PFSK-1 (cell line): ENCODE measurements around the gene OMA1.

Experiments used
- FOXP2 ChIP-seq: optimal IDR thresholded peaks from 2 replicates; pipeline ENCODE3; 2011; ENCODE audit warnings: borderline replicate concordance, control low read depth, inconsistent platforms; ENCODE audit not compliant: insufficient read depth; ENCODE audit errors: extremely low read length, extremely low read depth
- POLR2AphosphoS5 ChIP-seq: IDR thresholded peaks from 2 replicates; pipeline ENCODE4 v1.6.1; 2012; ENCODE audit warnings: low read depth, mild to moderate bottlenecking, control low read depth, low read length, moderate library complexity
- SIN3A ChIP-seq: IDR thresholded peaks from 2 replicates; pipeline ENCODE4 v1.6.1; 2012; ENCODE audit warnings: mild to moderate bottlenecking, low read length, moderate library complexity, borderline replicate concordance; ENCODE audit not compliant: insufficient read depth
- TAF1 ChIP-seq: IDR thresholded peaks from 2 replicates; pipeline ENCODE4 v1.6.1; 2012; ENCODE audit warnings: low read length, control low read depth, borderline replicate concordance; ENCODE audit not compliant: insufficient read depth
- TF ChIP-seq, protein P1 (sequence below), 2 experiments: IDR thresholded peaks; 2 replicates each; pipeline versions ENCODE4 v1.6.1 to v1.8.0; 2011 to 2012; ENCODE audit warnings: low read depth in 2 of 2, low read length in 2 of 2, control low read depth in 1 of 2, inconsistent platforms in 1 of 2, mild to moderate bottlenecking in 1 of 2, moderate library complexity in 1 of 2; ENCODE audit not compliant: insufficient read depth in 1 of 2

The OMA1 gene

GRCh38 chr1:58590019-58590418 is 43.5 kb upstream of the OMA1 start:
- no peak for TF ChIP-seq FOXP2
- TF ChIP-seq TAF1, result no peak
- no peak for TF ChIP-seq SIN3A
- TF ChIP-seq, protein P1, sequence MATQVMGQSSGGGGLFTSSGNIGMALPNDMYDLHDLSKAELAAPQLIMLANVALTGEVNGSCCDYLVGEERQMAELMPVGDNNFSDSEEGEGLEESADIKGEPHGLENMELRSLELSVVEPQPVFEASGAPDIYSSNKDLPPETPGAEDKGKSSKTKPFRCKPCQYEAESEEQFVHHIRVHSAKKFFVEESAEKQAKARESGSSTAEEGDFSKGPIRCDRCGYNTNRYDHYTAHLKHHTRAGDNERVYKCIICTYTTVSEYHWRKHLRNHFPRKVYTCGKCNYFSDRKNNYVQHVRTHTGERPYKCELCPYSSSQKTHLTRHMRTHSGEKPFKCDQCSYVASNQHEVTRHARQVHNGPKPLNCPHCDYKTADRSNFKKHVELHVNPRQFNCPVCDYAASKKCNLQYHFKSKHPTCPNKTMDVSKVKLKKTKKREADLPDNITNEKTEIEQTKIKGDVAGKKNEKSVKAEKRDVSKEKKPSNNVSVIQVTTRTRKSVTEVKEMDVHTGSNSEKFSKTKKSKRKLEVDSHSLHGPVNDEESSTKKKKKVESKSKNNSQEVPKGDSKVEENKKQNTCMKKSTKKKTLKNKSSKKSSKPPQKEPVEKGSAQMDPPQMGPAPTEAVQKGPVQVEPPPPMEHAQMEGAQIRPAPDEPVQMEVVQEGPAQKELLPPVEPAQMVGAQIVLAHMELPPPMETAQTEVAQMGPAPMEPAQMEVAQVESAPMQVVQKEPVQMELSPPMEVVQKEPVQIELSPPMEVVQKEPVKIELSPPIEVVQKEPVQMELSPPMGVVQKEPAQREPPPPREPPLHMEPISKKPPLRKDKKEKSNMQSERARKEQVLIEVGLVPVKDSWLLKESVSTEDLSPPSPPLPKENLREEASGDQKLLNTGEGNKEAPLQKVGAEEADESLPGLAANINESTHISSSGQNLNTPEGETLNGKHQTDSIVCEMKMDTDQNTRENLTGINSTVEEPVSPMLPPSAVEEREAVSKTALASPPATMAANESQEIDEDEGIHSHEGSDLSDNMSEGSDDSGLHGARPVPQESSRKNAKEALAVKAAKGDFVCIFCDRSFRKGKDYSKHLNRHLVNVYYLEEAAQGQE (IDR thresholded peaks at IDR 0.05; ENCODE audit: insufficient read depth in 1 of 2, low read depth in 2 of 2, low read length in 2 of 2), result no peak
- TF ChIP-seq POLR2AphosphoS5, result no peak

DNA sequence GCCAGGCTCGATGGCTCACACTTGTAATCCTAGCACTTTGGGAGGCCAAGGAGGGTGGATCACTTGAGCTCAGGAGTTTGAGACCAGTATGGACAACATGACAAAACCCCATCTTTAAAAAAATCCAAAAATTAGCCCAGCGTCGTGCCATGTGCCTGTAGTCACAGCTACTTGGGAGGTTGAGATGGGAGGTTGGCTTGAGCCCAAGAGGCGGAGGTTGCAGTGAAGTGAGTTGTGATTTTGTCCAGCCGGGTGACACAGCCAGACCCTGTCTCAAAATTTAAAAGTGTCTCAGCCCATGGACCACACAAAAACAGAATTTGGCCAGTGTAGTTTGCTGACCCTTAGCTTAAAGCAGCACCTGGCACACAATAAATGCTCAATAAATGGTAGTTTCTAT is 41.9 kb upstream of the OMA1 start:
- TF ChIP-seq FOXP2, result no peak
- TF ChIP-seq SIN3A, result no peak

DNA sequence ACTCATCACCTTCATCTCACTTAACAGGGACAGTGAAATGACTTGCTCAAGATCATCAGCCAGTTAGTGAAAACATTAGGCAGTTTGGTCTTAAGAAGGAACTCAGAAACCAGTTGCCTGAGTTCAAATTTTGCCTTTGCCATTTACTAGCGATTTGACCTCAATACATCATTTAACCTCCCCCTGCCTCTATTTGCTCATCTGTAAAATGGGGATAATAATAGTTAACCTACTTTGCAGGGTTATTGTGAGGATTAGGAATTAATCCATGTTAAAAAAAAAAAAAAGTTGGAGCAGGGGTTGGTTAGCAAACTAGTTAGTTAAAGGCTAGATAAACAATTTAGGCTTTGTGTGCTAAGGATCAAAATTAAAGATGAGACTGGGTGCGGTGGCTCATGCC is 41.1 kb upstream of the OMA1 start:
- TF ChIP-seq SIN3A, result no peak
- TF ChIP-seq TAF1, result no peak
- no peak for TF ChIP-seq FOXP2
- TF ChIP-seq, protein P1 (IDR thresholded peaks at IDR 0.05; ENCODE audit: insufficient read depth in 1 of 2, low read depth in 2 of 2, low read length in 2 of 2), result no peak
- TF ChIP-seq POLR2AphosphoS5, result no peak

DNA sequence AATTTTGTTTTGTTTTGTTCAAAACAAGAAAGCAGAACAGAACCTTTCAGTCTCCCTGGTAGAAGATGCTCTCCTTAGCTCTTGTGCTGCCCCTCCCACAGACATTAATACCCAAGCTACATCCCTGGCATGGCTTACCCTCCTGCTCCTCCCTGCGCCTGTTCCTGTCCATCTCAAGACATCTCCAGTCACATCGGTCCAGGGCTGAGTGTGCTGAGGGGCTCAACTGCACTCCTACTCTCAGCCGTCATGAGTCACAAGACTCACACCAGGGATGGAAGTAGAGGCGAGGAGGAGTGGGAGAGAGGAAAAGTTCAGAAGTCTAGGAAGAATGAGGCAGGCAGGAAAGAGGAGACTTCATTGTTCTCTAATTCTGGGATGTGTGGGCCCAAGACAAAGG is 39.7 kb upstream of the OMA1 start:
- TF ChIP-seq POLR2AphosphoS5 (no peak), SIN3A (no peak), TAF1 (no peak), FOXP2 (no peak)
- TF ChIP-seq, protein P1 (IDR thresholded peaks at IDR 0.05; ENCODE audit: insufficient read depth in 1 of 2, low read depth in 2 of 2, low read length in 2 of 2), result no peak

GRCh38 chr1:58585581-58586151 is 39.1 kb upstream of the OMA1 start:
- no peak for TF ChIP-seq FOXP2
- TF ChIP-seq, protein P1 (IDR thresholded peaks at IDR 0.05; ENCODE audit: insufficient read depth in 1 of 2, low read depth in 2 of 2, low read length in 2 of 2), result no peak
- no peak for TF ChIP-seq TAF1
- TF ChIP-seq POLR2AphosphoS5, result no peak
- TF ChIP-seq SIN3A, result no peak

DNA sequence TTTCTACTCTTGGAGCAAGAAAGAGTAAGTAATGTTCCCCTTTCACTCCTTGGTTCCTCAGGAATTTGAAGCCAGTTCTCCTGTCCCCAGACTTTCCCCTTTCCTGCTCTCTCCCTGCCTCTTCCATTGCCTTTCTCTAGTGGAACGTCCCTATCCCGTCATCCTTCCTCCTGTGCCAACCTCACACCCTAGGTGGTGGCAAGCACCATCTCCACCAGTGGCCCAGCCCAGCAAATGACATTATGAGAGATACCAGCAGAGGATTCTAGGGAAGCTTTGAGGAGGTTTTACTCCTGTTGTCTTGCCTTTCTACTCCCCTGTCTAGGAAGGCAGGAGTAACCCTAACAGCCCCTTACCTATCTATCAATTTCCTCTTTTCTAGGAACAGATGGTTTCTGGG is 38.6 kb upstream of the OMA1 start:
- TF ChIP-seq FOXP2 (no peak), POLR2AphosphoS5 (no peak), TAF1 (no peak), SIN3A (no peak)
- TF ChIP-seq, protein P1 (IDR thresholded peaks at IDR 0.05; ENCODE audit: insufficient read depth in 1 of 2, low read depth in 2 of 2, low read length in 2 of 2), result no peak
